HK-2 (cell line): ENCODE measurements around the gene QTRT2.

Experiments used
- DNase-seq: peaks from one replicate; pipeline ENCODE4 v3.0.0-alpha.2; 2018; ENCODE audit not compliant: unreplicated experiment

QTRT2 gene

DNA sequence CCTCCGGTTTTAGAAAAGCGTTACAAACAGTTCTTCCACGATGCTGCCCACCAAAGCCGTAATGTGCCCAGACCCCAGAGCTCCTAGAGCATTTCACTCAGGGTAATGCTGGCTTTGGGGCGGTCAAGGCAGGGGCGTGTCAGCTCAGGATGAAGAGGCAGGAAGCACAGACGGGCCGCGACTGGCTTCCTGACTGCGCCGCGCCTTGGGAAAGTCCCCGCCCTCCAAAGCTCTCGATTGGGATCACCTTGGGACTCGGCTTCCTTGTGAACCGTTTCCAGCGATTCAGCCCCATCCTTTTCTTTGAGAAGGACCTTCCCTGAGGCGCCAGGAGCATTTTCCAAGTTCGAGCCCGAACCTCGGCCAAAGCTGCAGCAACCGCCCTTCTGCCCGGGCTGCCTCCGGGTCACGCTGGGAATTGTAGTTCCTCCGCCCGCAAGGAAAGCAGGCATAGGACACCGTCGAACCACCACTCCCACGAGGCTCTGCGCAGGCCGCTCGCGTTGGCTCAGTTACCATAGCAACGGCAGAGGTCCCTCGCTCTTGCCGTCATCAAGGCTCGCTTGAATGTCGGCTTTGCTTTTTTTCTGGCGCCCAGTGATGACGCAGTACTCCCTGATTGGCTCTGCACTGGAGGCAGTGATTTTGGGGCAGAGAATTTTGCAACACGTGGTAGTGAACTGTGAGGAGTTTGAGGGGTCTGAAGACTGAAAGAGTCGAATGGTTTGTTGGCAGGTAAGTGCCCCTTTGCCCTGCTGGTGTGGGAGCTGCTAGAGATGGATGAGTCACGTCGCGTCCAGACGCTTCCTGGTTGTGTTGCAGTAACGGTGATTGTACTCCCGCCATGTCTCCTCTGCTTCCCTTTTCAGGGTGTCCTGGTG is at the start of gene QTRT2, which contains the start of gene CCDC191:
QTRT2 (plus strand) TSS at position 608 of the 881 bp plus-strand sequence. CDS start 8,521 bp downstream, outside the sequence.
CCDC191 (minus strand) TSS at position 397 of the 881 bp plus-strand sequence; CDS start at position 337, 60 bp downstream.
- peak; percentile 99 for DNase-seq

GRCh38 chr3:114011059-114011797 is 45.3 kb upstream of the QTRT2 start:
- no peak for DNase-seq

DNA sequence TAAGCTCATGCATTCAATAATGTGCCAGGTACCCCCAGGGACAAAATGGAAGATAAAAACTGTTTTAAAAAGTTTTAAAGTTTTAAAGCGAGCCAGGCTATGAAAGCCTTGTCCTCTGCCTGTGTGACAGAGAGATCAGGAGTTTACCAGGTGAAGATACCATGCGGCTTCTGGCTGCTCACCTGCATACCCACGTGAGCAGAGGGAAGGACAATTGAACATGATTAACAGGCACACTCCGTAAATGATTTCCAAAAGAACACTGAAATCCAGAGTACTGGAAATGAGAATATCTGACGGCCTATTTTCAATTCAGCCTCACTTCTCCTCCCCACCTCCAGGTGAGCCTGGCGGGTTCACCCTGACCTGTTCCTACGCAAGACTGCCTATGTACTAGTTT is 42.3 kb upstream of the QTRT2 start:
- no peak for DNase-seq

GRCh38 chr3:114019486-114019885 is 37.1 kb upstream of the QTRT2 start:
- no peak for DNase-seq

- DNase-seq = no peak
These were observed 35.6 kb upstream of the QTRT2 start for GRCh38 chr3:114020907-114021306.

- DNase-seq = no peak
These were observed 34.3 kb upstream of the QTRT2 start for GRCh38 chr3:114022145-114022802.

DNA sequence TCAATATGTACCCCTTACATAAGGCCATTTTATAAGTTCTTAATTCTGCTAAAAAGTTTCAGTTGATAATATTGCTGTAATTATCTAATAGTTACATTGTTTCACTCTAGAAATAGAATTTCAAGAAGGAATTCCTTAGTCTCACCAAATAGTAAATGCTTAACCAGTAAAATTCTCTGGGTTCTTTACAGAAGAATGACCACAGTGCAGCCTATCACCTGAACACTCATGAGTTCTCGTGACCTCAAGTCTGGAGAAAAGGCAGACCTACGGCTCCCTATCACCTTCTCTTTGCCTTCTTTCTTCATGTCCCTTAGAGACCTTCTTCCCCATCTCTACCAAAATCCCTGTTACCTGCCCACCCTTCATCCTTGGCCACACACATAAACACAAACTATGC is 31.1 kb upstream of the QTRT2 start:
- DNase-seq = no peak

DNA sequence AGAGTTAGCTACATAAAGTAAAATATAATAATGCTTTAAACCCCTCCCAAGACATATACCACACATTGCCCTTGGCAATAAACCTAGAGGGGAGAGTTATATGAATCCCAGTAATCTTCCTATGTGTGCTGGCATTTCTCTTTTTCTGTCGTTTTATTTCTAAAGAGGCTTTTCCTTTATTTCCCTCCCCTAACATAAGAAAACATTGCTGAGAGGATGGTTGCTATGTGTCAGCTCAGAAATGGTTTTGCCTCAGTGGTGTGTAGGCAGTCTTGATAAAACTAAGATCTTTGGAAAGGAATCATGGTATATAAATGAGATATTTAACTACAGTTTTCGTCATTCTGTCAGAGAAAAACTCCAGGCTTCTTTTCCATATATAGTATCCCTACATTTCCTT is 30.2 kb upstream of the QTRT2 start:
- DNase-seq = no peak

DNA sequence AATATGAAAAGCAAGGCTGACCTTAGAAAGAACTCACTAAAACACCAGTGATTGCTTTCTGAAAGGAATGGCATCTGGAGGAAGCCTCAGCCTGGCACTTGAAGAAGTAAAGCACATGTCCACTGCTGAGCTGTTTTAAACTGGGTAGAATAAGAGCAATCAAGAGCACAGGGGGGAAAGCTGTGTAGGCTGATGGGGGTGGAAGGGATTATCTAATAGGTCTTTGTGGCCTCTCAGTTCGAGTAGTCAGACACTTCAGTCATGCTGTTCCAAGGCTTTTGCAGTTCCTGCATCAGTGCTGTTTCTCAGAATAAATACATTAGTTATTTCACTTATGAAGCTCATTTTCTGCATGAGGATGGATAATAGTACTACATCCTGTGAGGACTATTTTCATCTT is 22.8 kb upstream of the QTRT2 start:
- no peak for DNase-seq

- DNase-seq = no peak
These were observed 22.3 kb upstream of the QTRT2 start for GRCh38 chr3:114034211-114034610.

- DNase-seq = no peak
These were observed 21.6 kb upstream of the QTRT2 start for GRCh38 chr3:114034787-114035545.

- DNase-seq = no peak
These were observed 20.6 kb upstream of the QTRT2 start for GRCh38 chr3:114035896-114036295.

- no peak for DNase-seq
These were observed 13.3 kb upstream of the QTRT2 start for GRCh38 chr3:114043205-114043604.

DNA sequence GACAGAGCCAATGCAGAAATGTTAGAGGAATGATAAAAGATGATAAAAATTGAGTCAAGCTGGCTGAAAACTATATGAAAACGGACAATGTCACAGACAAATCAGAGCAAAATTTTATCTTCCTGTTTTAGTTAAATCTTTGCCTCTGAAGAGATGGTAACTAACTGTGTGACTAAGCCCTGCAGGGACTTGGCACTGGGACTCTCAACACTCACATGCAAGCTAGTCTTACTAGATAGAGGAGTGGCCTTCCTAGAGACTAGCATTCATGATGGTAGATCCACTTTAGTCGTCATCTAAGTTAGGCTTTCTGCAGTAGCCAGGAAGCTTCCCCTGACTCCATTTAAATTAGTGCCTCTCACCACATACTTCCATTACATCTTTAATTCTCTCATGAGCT is 4.3 kb upstream of the QTRT2 start:
- no peak for DNase-seq

- no peak for DNase-seq
These were observed 442 bp downstream of the QTRT2 start for GRCh38 chr3:114057011-114057347.

- DNase-seq = no peak
These were observed 2.1 kb downstream of the QTRT2 start for GRCh38 chr3:114058646-114059045.

- no peak for DNase-seq
These were observed 4.5 kb downstream of the QTRT2 start for GRCh38 chr3:114060906-114061655.

DNA sequence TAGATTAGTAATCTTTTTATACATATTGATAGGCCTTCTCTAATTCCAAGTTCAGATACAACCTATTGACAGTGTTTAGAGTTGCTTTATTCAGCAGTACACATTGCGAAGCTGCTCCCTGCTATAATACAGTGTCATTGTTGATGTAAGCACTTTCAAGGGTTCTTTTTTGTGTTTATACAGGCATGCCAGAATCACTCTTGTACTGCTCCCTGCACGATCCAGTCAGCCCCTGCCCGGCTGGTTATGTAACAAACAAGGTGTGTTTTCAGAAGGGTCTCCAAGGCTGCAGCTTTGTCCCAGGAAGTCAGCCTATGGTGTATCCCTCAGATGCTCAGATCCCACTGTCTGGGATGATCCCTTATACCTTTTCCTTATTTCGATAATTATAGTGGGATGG is 11.3 kb downstream of the QTRT2 start:
- DNase-seq = no peak

GRCh38 chr3:114068336-114068735 is 11.8 kb downstream of the QTRT2 start:
- no peak for DNase-seq

- no peak for DNase-seq
These were observed 15.2 kb downstream of the QTRT2 start for GRCh38 chr3:114071786-114072185.

DNA sequence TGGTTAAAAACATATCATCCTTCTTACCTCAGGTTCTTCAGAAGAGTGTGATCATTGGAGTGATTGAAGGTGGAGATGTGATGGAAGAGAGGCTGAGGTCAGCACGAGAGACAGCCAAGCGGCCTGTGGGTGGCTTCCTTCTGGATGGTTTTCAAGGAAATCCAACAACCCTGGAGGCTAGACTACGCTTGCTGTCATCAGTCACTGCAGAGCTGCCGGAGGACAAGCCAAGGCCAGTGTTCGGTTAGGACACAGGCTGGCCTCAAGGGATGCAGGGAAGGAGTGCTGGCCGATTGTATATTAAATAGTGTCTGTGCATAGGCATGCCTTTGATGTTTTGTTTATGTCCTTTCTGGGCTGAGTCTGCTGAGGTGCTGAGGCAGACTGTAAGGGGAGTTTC is 20.2 kb downstream of the QTRT2 start:
- DNase-seq = no peak
